NCI-H1436 treated with DMSO at 0.1 percent for 48 hours (cell line): ENCODE data around the gene TRAF3IP1.
"Not testable (repeated sequence)": the region's sequence is repeated elsewhere in the genome, so short reads cannot be mapped to it uniquely, and the experiment has no call there.

Experiments used
- DNase-seq: peaks from one replicate; lab custom pipeline; 2025; lab: John Stamatoyannopoulos, UW

TRAF3IP1 gene

DNA sequence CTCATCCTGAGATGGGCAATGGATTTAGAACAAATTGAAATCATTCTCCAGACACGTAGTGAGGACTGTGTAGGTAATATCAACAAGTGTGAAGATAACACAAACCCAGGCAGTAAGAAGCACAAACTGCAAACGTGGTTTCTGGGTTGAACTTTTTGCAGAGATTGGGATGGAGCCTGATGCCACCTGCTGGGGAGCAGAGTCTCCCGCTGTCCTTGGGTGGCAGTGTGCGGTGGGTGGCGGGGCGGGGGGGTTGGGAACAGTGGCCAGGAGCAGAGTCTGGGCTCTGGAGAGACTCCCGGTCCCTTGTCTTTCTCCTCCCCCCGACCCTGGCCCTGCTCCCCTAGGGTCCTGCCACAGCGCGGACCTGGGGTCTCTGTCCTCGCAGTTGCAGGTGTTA lies 19.5 kb downstream of the TRAF3IP1 start:
- no peak for DNase-seq

DNA sequence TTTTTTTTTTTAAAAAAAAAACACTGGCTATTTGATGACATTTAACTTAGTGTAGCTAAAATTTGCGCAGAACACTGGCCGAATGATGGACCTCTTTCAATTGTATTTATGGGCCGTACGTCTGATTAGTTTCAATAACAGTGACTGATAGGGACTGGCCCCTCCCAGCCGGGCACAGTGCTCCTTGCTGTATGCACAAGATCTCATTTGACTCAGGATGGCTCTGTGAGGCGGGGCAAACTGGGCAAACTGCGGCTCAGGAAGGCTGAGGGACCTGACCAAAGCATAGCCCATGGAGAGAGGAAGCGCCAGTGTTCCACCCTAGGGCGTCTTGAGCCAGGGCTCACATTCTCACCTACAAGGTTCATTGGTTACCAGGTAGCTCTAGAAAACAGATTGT lies 21.2 kb downstream of the TRAF3IP1 start:
- no peak for DNase-seq

- no peak for DNase-seq
These were observed 23.7 kb downstream of the TRAF3IP1 start for GRCh38 chr2:238344035-238344434.

DNA sequence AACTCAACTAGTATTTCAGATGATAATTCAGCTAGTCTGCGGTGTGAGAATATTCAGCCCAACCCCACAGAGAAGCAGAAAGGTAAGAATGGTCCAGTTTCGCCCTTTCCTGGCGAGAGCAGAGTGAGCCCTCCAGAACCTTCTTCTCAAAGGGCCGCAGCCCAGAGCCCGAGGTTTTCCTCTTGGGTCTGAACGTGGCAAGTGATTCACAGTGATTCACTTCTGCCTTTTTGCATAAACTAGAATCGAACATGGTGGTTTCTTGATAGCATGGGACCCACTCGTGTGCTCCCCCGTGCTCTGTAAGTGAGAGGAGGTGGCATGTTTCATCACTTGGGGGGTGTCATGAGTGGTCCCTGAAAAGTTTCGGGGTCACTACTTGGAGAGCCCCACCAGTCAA lies 24.2 kb downstream of the TRAF3IP1 start:
- DNase-seq = no peak

- DNase-seq = no peak
These were observed 25.1 kb downstream of the TRAF3IP1 start for GRCh38 chr2:238345297-238345968.

DNA sequence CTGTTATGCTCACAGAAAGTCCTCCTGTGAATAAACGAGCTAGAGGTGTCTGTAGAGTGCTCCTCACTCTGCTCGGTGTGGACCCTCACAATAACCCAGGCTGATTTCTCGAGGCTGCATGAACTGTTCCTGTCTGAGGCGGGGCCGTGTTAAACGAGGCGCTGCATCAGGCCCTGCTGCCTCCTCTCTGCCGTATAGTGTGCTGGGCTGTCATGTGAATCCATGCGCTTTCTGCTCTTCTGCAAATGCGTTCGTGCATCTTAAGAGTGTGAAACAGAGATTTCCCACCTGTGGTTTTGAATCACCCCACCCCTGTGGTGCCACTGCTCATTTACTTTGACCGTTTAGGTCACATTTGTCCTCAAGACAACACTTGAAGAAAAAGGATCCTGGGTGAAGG lies 26.2 kb downstream of the TRAF3IP1 start:
- no peak for DNase-seq

GRCh38 chr2:238350150-238350897 lies 30.0 kb downstream of the TRAF3IP1 start:
- no peak for DNase-seq

DNA sequence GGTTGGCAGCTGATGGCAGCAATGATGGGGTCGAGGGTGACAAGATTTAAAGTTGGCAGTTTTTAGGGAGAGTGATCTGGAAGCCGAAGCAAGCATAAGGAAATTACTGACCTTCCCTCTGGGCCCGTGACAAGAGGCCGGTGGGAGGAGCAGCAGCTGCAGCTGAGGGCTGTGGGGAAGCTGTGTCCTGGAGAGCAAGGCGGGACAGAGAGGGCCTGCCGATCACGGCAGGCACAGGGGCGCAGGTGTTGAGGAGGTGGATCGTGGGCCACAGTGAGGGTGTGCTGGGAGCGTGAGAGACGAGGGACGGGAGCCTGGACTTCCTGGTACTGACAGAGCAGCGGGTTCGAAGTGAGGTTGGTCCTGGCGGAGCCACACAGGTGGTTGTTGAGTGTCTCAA lies 31.0 kb downstream of the TRAF3IP1 start:
- no peak for DNase-seq

GRCh38 chr2:238352361-238352760 lies 32.0 kb downstream of the TRAF3IP1 start:
- no peak for DNase-seq

DNA sequence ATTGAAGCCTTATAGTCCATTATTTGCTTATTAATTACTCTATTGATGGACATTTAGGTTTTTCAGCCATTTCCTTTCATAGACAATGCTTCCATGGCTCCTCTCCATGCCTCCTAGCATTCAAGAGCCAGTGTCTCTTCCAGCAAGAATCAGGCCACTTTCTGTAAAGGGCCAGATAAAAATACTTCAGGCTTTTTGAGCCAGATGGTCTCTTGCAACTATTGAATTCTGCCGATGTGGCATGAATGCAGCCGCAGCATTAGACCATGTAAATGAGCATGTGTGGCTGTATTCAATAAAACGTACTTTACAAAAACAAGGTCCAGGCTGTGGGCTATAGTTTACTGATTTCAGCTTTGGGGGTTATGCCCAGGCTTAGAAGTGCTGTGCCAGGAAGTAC lies 38.5 kb downstream of the TRAF3IP1 start:
- DNase-seq = no peak

DNA sequence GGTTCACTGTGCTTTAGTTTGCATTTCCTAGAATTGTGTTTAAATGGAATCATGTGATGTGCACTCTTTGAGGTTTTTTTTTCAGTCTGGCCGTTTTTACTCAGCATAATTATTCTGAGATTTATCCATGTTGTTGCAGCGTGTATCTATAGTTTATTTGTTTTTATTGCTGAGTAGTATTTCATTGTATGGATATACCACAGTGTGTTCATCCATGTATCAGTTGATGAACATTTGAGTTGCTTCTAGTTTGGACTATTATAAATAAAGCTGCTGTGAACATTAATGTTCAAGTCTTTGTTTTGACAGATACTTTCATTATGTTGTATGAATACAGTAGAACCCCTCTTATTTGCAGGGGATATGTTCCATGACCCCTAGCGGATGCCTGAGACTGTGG lies 39.1 kb downstream of the TRAF3IP1 start:
- no peak for DNase-seq

DNA sequence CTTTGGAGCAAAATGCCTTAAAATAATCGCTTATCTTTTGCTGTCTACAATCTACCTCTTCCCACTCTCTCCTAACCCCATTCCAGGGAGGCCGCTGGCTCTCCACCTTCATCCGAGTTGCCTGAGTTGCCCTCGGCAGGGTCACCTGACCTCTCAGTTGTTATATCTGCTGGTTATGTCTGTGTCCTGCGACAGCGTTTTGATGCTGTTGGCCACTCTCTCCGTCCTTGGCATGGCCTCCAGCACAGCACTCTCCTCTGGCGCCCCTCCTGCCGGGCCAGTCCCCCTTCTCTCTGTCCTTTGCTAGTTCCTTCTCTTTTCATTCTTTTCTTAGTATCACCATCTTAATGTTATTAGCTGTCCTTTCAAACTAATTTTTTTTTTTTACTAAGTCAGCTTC lies 41.6 kb downstream of the TRAF3IP1 start:
- no peak for DNase-seq

GRCh38 chr2:238362626-238363025 lies 42.3 kb downstream of the TRAF3IP1 start:
- DNase-seq = no peak

GRCh38 chr2:238369591-238370040 lies 49.3 kb downstream of the TRAF3IP1 start:
- DNase-seq = no peak

DNA sequence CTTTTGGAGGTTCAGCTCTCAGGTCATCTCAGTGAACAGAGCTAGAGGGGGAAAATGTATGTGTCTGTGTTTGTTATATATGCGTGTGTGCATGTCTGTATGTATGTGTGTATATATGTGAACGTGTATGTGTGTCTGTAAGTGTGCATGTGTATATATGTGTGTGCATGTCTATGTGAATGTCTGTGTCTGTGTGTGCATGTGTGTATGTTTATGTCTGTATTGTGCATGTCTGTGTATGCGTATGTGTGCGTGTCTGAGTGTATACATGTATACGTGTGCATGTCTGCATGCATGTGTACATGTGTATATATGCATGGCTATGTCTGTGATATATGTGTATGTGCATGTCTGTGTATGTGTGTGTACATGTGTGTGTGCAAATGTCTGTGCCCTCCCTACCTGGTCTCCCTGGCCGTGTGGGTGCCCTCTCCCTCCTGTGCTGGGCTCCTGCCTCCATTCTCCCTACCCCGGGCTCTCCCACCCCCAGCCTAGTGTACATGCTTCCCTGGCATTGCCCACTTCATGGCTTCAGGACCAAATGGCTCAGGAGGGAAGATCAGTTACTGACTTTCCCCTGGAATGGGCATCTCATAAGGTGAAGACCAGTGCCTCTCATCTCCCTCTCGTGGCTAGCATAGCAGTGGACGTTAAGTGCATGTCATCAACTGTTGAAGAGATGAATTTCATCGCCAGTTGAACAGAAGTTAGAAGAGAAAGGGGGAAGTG lies 49.9 kb downstream of the TRAF3IP1 start:
- DNase-seq = no peak

- DNase-seq = no peak
These were observed 50.6 kb downstream of the TRAF3IP1 start for GRCh38 chr2:238370823-238371372.

DNA sequence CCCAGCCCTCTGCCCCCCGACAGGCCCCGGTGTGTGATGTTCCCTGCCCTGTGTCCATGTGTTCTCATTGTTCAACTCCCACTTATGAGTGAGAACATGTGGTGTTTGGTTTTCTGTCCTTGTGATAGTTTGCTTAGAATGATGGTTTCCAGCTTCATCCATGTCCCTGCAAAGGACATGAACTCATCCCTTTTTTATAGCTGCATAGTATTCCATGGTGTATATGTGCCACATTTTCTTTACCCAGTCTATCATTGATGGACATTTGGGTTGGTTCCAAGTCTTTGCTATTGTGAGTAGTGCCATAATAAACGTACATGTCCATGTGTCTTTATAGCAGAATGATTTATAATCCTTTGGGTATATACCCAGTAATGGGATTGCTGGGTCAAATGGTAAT lies 52.0 kb downstream of the TRAF3IP1 start:
- DNase-seq = not testable (repeated sequence)

GRCh38 chr2:238376884-238377391 lies 56.6 kb downstream of the TRAF3IP1 start:
- no peak for DNase-seq

DNA sequence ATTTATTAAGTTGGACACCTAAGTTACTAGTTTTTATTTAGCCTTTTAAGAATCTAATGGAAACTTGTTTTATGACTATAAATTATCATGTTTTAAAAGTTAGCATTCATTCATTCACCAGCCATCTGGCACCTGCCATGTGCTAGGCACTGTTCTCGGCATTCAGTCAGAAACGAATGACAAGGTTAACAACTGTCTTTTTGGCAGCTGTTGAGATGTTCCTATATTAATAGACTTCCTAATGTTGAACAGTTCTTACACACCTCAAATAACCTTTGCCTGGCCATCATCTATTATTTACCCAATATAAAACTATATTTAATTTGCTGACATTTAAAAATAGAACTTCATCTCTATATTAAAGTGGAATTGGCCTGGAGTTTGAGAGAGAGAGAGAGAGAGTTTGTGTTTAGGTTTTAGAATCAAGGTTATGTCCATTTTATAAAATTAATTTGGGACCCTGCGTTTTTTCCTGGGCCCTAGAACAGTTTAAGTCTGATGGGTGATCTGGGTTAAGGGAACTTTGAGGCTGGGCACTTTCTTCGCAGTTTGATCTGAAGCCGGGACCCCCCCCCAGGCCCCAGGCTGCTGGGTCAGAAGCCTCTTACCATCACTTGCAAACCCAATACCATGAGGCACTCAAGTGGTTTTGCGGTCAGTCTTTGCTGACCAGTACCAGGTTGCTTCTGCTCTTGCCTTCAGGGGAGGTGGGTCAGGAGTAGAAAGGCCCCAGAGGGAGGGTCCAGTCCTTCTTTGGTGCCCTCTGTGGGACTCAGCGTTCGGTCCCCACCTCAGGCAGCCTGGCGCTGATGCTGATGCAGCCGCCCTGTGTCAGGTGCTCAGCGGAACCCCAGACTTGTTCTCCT lies 58.1 kb downstream of the TRAF3IP1 start:
- no peak for DNase-seq

DNA sequence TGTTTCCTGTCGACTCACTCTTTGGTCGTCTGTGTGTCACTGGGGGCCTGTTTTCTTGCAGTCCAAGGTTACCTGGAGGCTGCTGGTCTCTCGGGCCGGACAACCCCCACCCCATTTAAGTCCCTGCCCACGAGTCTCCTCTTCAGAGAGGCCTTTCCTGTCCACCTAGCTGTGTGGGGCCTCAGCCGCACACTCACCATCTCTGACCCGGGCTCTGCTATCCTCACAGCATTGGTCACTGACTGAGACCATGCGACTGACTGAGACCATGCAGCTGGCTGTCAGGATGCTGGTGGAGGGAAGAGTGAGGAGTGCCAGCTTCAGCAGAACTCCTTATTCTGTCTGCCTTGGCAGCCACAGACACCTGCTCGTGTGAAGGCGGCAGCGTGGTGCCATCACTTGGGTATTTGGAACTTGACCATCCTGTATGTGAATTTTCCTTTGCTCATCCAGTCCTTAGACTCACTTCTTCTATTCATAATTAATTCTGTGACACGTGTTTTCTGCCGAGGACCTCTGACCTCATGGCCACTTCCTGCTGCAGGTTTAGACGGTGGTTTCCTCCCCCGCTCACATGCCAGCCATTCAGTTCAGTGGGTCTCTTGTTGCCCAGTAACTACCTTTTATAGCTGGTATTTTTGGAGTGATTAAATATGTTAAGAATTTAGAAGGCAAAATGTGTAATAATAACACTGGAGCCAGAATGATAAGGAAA lies 58.9 kb downstream of the TRAF3IP1 start:
- DNase-seq = no peak

- DNase-seq = no peak
These were observed 60.0 kb downstream of the TRAF3IP1 start for GRCh38 chr2:238380336-238380735.
